IMR-90 (cell line): ENCODE measurements around the gene C1orf105. TPM values are rescaled to one million over a fixed set of nuclear protein-coding genes. Genes with fewer than 3 reads are reported as not detected.

ENCODE experiments used
- ATAC-seq: fragments of 200-7000 bp; cut with Tn5 transposase; 2 replicates; pipeline ENCODE4 v1.9.1; 2020; ENCODE audit warnings: low read depth, mild to moderate bottlenecking, moderate library complexity
- BruUV-seq: library from RNA; stranded (reverse); fragments of 400-500 nt; replicated peaks from 2 replicates; lab custom pipeline; 2021; lab: Mats Ljungman, UMichigan
- CTCF ChIA-PET: fragments of 300-600 bp; formaldehyde crosslinking; extraction: SDS; loops from one replicate; lab custom pipeline; 2021; ENCODE audit warnings: antibody characterized with exemption; lab: Yijun Ruan, JAX
- POLR2A ChIA-PET: fragments of 300-600 bp; sonication (Branson Sonifier 250); formaldehyde crosslinking; loops from one replicate; lab custom pipeline; 2022; ENCODE audit warnings: antibody characterized with exemption; ENCODE audit not compliant: unreplicated experiment; lab: Charles Lee
- DNase-seq: peaks from one replicate; pipeline ENCODE4 v3.0.0; 2013
- H2AFZ ChIP-seq: replicated peaks from 2 replicates; pipeline ENCODE3; 2013; ENCODE audit warnings: low read length, mild to moderate bottlenecking; ENCODE audit not compliant: poor library complexity
- H2AK5ac ChIP-seq: 2 replicates; pipeline ENCODE4 v1.6.1; 2013; ENCODE audit warnings: low read depth, low read length, inconsistent platforms
- H2AK9ac ChIP-seq: replicated peaks from 2 replicates; pipeline ENCODE3; 2013; ENCODE audit warnings: mild to moderate bottlenecking, low read depth, low read length, moderate library complexity; ENCODE audit not compliant: poor library complexity
- H2BK120ac ChIP-seq: 2 replicates; pipeline ENCODE4 v1.6.1; 2013; ENCODE audit warnings: low read depth, low read length, inconsistent platforms
- H2BK15ac ChIP-seq: 3 replicates; pipeline ENCODE4 v1.6.1; 2013; ENCODE audit warnings: low read depth, low read length, inconsistent platforms
- H2BK20ac ChIP-seq: 2 replicates; pipeline ENCODE4 v1.6.1; 2013; ENCODE audit warnings: low read depth, mild to moderate bottlenecking, inconsistent platforms, low read length, moderate library complexity
- H2BK5ac ChIP-seq: 2 replicates; pipeline ENCODE4 v1.6.1; 2013; ENCODE audit warnings: mild to moderate bottlenecking, low read depth, low read length, inconsistent platforms; ENCODE audit not compliant: poor library complexity, severe bottlenecking
- H3K14ac ChIP-seq: replicated peaks from 2 replicates; pipeline ENCODE4 v1.6.1; 2013; ENCODE audit warnings: low read depth, low read length, inconsistent platforms
- H3K18ac ChIP-seq: 2 replicates; pipeline ENCODE4 v1.6.1; 2013; ENCODE audit warnings: low read depth, low read length, control low read depth
- H3K23ac ChIP-seq: 2 replicates; pipeline ENCODE4 v1.6.1; 2013; ENCODE audit warnings: low read depth, low read length, inconsistent platforms
- H3K27ac ChIP-seq: 2 replicates; pipeline ENCODE4 v1.5.1; 2013; ENCODE audit warnings: mild to moderate bottlenecking, control low read depth, low read length; ENCODE audit not compliant: insufficient read depth
- H3K27me3 ChIP-seq: 2 replicates; pipeline ENCODE4 v1.6.1; 2013; ENCODE audit warnings: low read length; ENCODE audit not compliant: control insufficient read depth, insufficient read depth
- H3K36me3 ChIP-seq: 2 replicates; pipeline ENCODE4 v1.6.1; 2013; ENCODE audit warnings: low read length, mixed read lengths; ENCODE audit not compliant: control insufficient read depth, insufficient read depth
- H3K4ac ChIP-seq: 2 replicates; pipeline ENCODE4 v1.6.1; 2013; ENCODE audit warnings: low read depth, low read length, inconsistent platforms
- H3K4me1 ChIP-seq: 2 replicates; pipeline ENCODE4 v1.6.1; 2013; ENCODE audit warnings: low read length, mixed read lengths; ENCODE audit not compliant: control insufficient read depth, insufficient read depth
- H3K4me2 ChIP-seq: 2 replicates; pipeline ENCODE4 v1.6.1; 2013; ENCODE audit warnings: low read depth, mild to moderate bottlenecking, control low read depth, low read length, moderate library complexity
- H3K4me3 ChIP-seq: 2 replicates; pipeline ENCODE4 v1.5.1; 2013; ENCODE audit warnings: low read depth, mild to moderate bottlenecking, control low read depth, low read length, moderate library complexity; ENCODE audit not compliant: insufficient read depth
- H3K56ac ChIP-seq: 2 replicates; pipeline ENCODE4 v1.6.1; 2013; ENCODE audit warnings: low read length, inconsistent platforms; ENCODE audit not compliant: insufficient read depth; ENCODE audit errors: extremely low read depth
- H3K79me1 ChIP-seq, 2 experiments: 2 replicates each; pipeline ENCODE4 v1.6.1; 2013; ENCODE audit warnings: low read length in 2 of 2, inconsistent platforms in 1 of 2, low read depth in 1 of 2
- H3K9ac ChIP-seq: 2 replicates; pipeline ENCODE4 v1.6.1; 2013; ENCODE audit warnings: low read depth, low read length, control low read depth
- H3K9me1 ChIP-seq: 2 replicates; pipeline ENCODE4 v1.6.1; 2013; ENCODE audit warnings: low read length, inconsistent platforms; ENCODE audit not compliant: insufficient read depth
- H3K9me3 ChIP-seq: 2 replicates; pipeline ENCODE4 v1.6.1; 2013; ENCODE audit warnings: low read length; ENCODE audit not compliant: control insufficient read depth, insufficient read depth
- H4K20me1 ChIP-seq: 2 replicates; pipeline ENCODE4 v1.6.1; 2013; ENCODE audit warnings: low read length, inconsistent platforms; ENCODE audit not compliant: insufficient read depth
- H4K5ac ChIP-seq: 2 replicates; pipeline ENCODE4 v1.6.1; 2013; ENCODE audit warnings: mild to moderate bottlenecking, low read depth, low read length, control low read depth
- H4K8ac ChIP-seq, 2 experiments: 2 replicates each; pipeline ENCODE4 v1.6.1; 2013; ENCODE audit warnings: low read depth in 2 of 2, low read length in 2 of 2, control low read depth in 1 of 2, inconsistent platforms in 1 of 2
- H4K91ac ChIP-seq: 2 replicates; pipeline ENCODE4 v1.6.1; 2013; ENCODE audit warnings: low read depth, low read length, inconsistent platforms; ENCODE audit not compliant: insufficient read depth
- MXI1 ChIP-seq: IDR thresholded peaks from 2 replicates; pipeline ENCODE4 v1.6.1; 2012; ENCODE audit warnings: low read depth, mild to moderate bottlenecking, low read length, moderate library complexity, borderline replicate concordance
- POLR2A ChIP-seq: IDR thresholded peaks from 2 replicates; pipeline ENCODE4 v1.6.1; 2012; ENCODE audit warnings: mild to moderate bottlenecking, low read depth, low read length
- RCOR1 ChIP-seq: IDR thresholded peaks from 2 replicates; pipeline ENCODE4 v1.6.1; 2012; ENCODE audit warnings: mild to moderate bottlenecking, low read length, improper control_type of control experiment; ENCODE audit not compliant: insufficient replicate concordance
- SMC3 ChIP-seq: fragments of 150-350 bp; IDR thresholded peaks from 2 replicates; pipeline ENCODE4 v1.6.1; 2016; ENCODE audit warnings: low read depth, mild to moderate bottlenecking, antibody characterized with exemption, low read length, moderate library complexity
- dilution Hi-C: fragments of 300-500 bp; cut with HindIII; formaldehyde crosslinking; loops from one replicate; pipeline ENCODE4 v1.14.3; 2018; ENCODE audit warnings: low sequenced_read_pairs; ENCODE audit not compliant: unreplicated experiment
- in situ Hi-C: fragments of 300-500 bp; cut with MboI; formaldehyde crosslinking; loops from 3 replicates; pipeline ENCODE4 v1.14.3; 2019; ENCODE audit warnings: low sequenced_read_pairs, inconsistent platforms, mixed read lengths
- intact Hi-C: fragments of 100-400 bp; cut with micrococcal nuclease; formaldehyde crosslinking; loops from 2 replicates; pipeline ENCODE4 v1.10.0; 2022
- polyA plus RNA-seq, 3 experiments: library from polyadenylated mRNA; depleted of rRNA; stranded (reverse); fragments of >200 nt; gene quantifications; 2 replicates each; pipeline ENCODE4 v1.2.3, GENCODE V29; 2012; ENCODE audit warnings: low replicate concordance in 1 of 3
- total RNA-seq: library from RNA; depleted of rRNA; stranded (reverse); fragments of >200 nt; gene quantifications from 2 replicates; pipeline ENCODE4 v1.2.3, GENCODE V29; 2012
- TF ChIP-seq, protein P1 (sequence below): conservative IDR thresholded peaks from 2 replicates; pipeline ENCODE4 v1.5.1; 2012; ENCODE audit warnings: mild to moderate bottlenecking, low read depth, low read length, improper control_type of control experiment
- TF ChIP-seq, protein P2 (sequence below): fragments of 150-350 bp; IDR thresholded peaks from 2 replicates; pipeline ENCODE4 v1.6.1; 2016; ENCODE audit warnings: low read depth, mild to moderate bottlenecking, low read length, moderate library complexity, borderline replicate concordance

C1orf105 gene
- total and polyA plus RNA-seq, 2 of the 4 experiments (the other 2 are of a cell fraction), result not detected

DNA sequence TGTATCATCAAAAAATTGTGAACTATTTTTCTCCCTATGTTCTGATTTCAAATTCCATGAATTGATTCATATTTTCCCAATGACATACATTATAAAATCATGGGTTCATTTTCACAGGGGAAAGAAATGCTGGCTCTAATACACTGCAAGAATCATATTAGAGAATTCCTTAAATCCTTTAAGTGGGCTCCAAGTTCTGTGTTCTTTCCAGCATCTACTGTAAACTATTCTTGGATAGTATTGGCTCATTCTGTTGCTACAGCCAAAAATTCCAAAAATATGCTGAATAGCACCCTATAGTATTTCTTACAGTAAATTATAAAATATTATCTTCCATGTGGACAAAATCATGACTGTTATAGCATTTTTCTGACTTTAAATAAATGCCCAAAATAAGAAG is 19.0 kb upstream of the C1orf105 start:
- Histone ChIP-seq H3K4me1 (peaks cover 3% of the 10 kb centered on the region), H2AK5ac (no peak overlapping the region), H4K91ac (no peak overlapping the region), H2BK120ac (no peak overlapping the region), H3K4ac (no peak overlapping the region), H3K79me1 (no peaks in the 10 kb centered on the region), H3K27me3 (no peaks in the 10 kb centered on the region), H3K4me2 (no peak overlapping the region), H3K36me3 (no peaks in the 10 kb centered on the region), H3K9me3 (no peaks in the 10 kb centered on the region), H4K5ac (no peak overlapping the region), H3K14ac (no peak overlapping the region), H4K8ac (no peak overlapping the region), H3K9me1 (no peaks in the 10 kb centered on the region), H2BK20ac (no peak overlapping the region), H2AK9ac (no peak overlapping the region), H3K27ac (no peak overlapping the region), H4K20me1 (no peaks in the 10 kb centered on the region), H3K18ac (no peak overlapping the region), H2BK15ac (no peak overlapping the region), H2AFZ (no peak overlapping the region), H2BK5ac (no peak overlapping the region), H3K23ac (no peak overlapping the region), H3K4me3 (no peak overlapping the region), H3K56ac (no peak overlapping the region), H3K9ac (no peak overlapping the region)
- no TSS peak for BruUV-seq
- ATAC-seq (no peak), DNase-seq (no peak)
- POLR2A ChIA-PET, result no interaction called here
- in situ Hi-C loops (loop anchor here (25.0 kb wide), 1 partner anchor 589 kb away; no protein-coding TSS in a partner anchor), dilution Hi-C loops (no loop called here), intact Hi-C loops (loop anchor here (5.0 kb wide), 1 partner anchor 599 kb away; no protein-coding TSS in a partner anchor)
- CTCF ChIA-PET, result interaction anchor here (2.2 kb wide), 1 partner anchor 399 kb away, joined by 8 read pairs; no protein-coding TSS in a partner anchor
- no peak for TF ChIP-seq POLR2A
- no peak for TF ChIP-seq SMC3
- TF ChIP-seq, protein P1, sequence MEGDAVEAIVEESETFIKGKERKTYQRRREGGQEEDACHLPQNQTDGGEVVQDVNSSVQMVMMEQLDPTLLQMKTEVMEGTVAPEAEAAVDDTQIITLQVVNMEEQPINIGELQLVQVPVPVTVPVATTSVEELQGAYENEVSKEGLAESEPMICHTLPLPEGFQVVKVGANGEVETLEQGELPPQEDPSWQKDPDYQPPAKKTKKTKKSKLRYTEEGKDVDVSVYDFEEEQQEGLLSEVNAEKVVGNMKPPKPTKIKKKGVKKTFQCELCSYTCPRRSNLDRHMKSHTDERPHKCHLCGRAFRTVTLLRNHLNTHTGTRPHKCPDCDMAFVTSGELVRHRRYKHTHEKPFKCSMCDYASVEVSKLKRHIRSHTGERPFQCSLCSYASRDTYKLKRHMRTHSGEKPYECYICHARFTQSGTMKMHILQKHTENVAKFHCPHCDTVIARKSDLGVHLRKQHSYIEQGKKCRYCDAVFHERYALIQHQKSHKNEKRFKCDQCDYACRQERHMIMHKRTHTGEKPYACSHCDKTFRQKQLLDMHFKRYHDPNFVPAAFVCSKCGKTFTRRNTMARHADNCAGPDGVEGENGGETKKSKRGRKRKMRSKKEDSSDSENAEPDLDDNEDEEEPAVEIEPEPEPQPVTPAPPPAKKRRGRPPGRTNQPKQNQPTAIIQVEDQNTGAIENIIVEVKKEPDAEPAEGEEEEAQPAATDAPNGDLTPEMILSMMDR, result no peak
- no peak for TF ChIP-seq MXI1
- TF ChIP-seq, protein P2, sequence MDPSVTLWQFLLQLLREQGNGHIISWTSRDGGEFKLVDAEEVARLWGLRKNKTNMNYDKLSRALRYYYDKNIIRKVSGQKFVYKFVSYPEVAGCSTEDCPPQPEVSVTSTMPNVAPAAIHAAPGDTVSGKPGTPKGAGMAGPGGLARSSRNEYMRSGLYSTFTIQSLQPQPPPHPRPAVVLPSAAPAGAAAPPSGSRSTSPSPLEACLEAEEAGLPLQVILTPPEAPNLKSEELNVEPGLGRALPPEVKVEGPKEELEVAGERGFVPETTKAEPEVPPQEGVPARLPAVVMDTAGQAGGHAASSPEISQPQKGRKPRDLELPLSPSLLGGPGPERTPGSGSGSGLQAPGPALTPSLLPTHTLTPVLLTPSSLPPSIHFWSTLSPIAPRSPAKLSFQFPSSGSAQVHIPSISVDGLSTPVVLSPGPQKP, result no peak
- no peak for TF ChIP-seq RCOR1
